ENCODE measurements around the gene GPSM1. TPM values are rescaled to one million over a fixed set of nuclear protein-coding genes. Genes with fewer than 3 reads are reported as not detected.

GPSM1 gene
- total RNA-seq, 2 donors from 2014 or later = 15.8 to 23.1 TPM

- intact Hi-C loops (cut with DNase I) = loop anchor here (5.0 kb wide), 1 partner anchor 87 kb away; the partner anchor contains the start of gene SNAPC4
- DNase-seq (no peak), ATAC-seq (no peak)
- Histone ChIP-seq H3K9me3 (no peaks in the 10 kb centered on the region), H3K27ac (no peak overlapping the region), H3K4me1 (no peaks in the 10 kb centered on the region), H3K36me3 (replicated peaks in 1 of 2; ENCODE audit: insufficient read depth in 1 of 2, low read depth in 2 of 2) (no peaks in the 10 kb centered on the region), H3K4me3 (no peak overlapping the region), H3K27me3 (no peaks in the 10 kb centered on the region)
- 81 to 86% methylated on average over 4 of the region's 4 CpGs for WGBS, 2 donors
- no peak for TF ChIP-seq CTCF (IDR thresholded peaks at IDR 0.05)
- TF ChIP-seq POLR2A (IDR thresholded peaks at IDR 0.05) = no peak
These were observed 12.4 kb upstream of the GPSM1 start for GRCh38 chr9:136314944-136315343.

GRCh38 chr9:136316271-136316751 lies 11.0 kb upstream of the GPSM1 start:
- no peak for DNase-seq
- no peak overlapping the region for H3K4me3 ChIP-seq
- 77 to 86% methylated on average over 19 to 23 of the region's 23 CpGs for WGBS, 2 donors
- no peaks in the 10 kb centered on the region for H3K4me1 ChIP-seq
- H3K27me3 ChIP-seq = no peaks in the 10 kb centered on the region
- H3K27ac ChIP-seq = no peak overlapping the region
- no peaks in the 10 kb centered on the region for H3K36me3 ChIP-seq (replicated peaks in 1 of 2; ENCODE audit: insufficient read depth in 1 of 2, low read depth in 2 of 2)
- no peaks in the 10 kb centered on the region for H3K9me3 ChIP-seq
- intact Hi-C loops (cut with DNase I) = loop anchor here (5.0 kb wide), 1 partner anchor 86 kb away; the partner anchor contains the start of gene SNAPC4
- no peak for ATAC-seq
- TF ChIP-seq POLR2A (IDR thresholded peaks at IDR 0.05) (no peak), CTCF (IDR thresholded peaks at IDR 0.05) (no peak)

- 78 to 85% methylated on average over 5 to 12 of the region's 13 CpGs for WGBS, 2 donors
- intact Hi-C loops (cut with DNase I) = loop anchor here (5.0 kb wide), 1 partner anchor 85 kb away; the partner anchor contains the start of gene SNAPC4
- no peak for DNase-seq
- Histone ChIP-seq H3K27ac (no peak overlapping the region), H3K27me3 (no peaks in the 10 kb centered on the region), H3K36me3 (replicated peaks in 1 of 2; ENCODE audit: insufficient read depth in 1 of 2, low read depth in 2 of 2) (no peaks in the 10 kb centered on the region), H3K4me3 (no peak overlapping the region), H3K4me1 (no peaks in the 10 kb centered on the region), H3K9me3 (no peaks in the 10 kb centered on the region)
- ATAC-seq = no peak
- TF ChIP-seq POLR2A (IDR thresholded peaks at IDR 0.05) = no peak
- TF ChIP-seq CTCF (IDR thresholded peaks at IDR 0.05) = no peak
These were observed 10.3 kb upstream of the GPSM1 start for GRCh38 chr9:136316896-136317676.

GRCh38 chr9:136317695-136318094 lies 9.6 kb upstream of the GPSM1 start:
- no peak for ATAC-seq
- no peak for DNase-seq
- no peaks in the 10 kb centered on the region for H3K4me1 ChIP-seq
- no peaks in the 10 kb centered on the region for H3K9me3 ChIP-seq
- no peak overlapping the region for H3K27ac ChIP-seq
- WGBS, 2 donors = 73 to 75% methylated on average over 11 to 16 of the region's 16 CpGs
- TF ChIP-seq CTCF (IDR thresholded peaks at IDR 0.05) (no peak), POLR2A (IDR thresholded peaks at IDR 0.05) (no peak)
- no peaks in the 10 kb centered on the region for H3K36me3 ChIP-seq (replicated peaks in 1 of 2; ENCODE audit: insufficient read depth in 1 of 2, low read depth in 2 of 2)
- intact Hi-C loops (cut with DNase I) = loop anchor here (5.0 kb wide), 1 partner anchor 85 kb away; the partner anchor contains the start of gene SNAPC4
- H3K4me3 ChIP-seq = no peak overlapping the region
- no peaks in the 10 kb centered on the region for H3K27me3 ChIP-seq
